ENCODE measurements around the gene SMARCC1. TPM values are rescaled to one million over a fixed set of nuclear protein-coding genes. Genes with fewer than 3 reads are reported as not detected.

Gene SMARCC1
- polyA plus RNA-seq, 1 experiment = 38.5 TPM

GRCh38 chr3:47588053-47588452, 193.6 kb downstream of the SMARCC1 start:
- ChIA-PET CTCF (no interaction called here), POLR2A (no interaction called here)
- Histone ChIP-seq H3K9me3 (ENCODE audit: control insufficient read depth, insufficient read depth, low read length) (no peaks in the 10 kb centered on the region), H3K4me3 (ENCODE audit: low read depth, low read length) (no peak overlapping the region), H3K27ac (ENCODE audit: low read depth, low read length) (no peak overlapping the region), H3K27me3 (ENCODE audit: control insufficient read depth, insufficient read depth, low read length) (no peaks in the 10 kb centered on the region)
- DNase-seq (ENCODE audit: low read depth, low spot score) = no peak
- no peak for TF ChIP-seq CTCF (IDR thresholded peaks at IDR 0.05; ENCODE audit: low read depth, low read length)

- no peak for TF ChIP-seq CTCF (IDR thresholded peaks at IDR 0.05; ENCODE audit: low read depth, low read length)
- Histone ChIP-seq H3K27ac (ENCODE audit: low read depth, low read length) (no peak overlapping the region), H3K9me3 (ENCODE audit: control insufficient read depth, insufficient read depth, low read length) (no peaks in the 10 kb centered on the region), H3K4me3 (ENCODE audit: low read depth, low read length) (no peak overlapping the region), H3K27me3 (ENCODE audit: control insufficient read depth, insufficient read depth, low read length) (no peaks in the 10 kb centered on the region)
- ChIA-PET CTCF (interaction anchor here (1.0 to 1.5 kb wide), 2 partner anchors 15 to 66 kb away, joined by 3 to 5 read pairs; no protein-coding TSS in a partner anchor), POLR2A (no interaction called here)
- DNase-seq (ENCODE audit: low read depth, low spot score) = no peak
Observed at GRCh38 chr3:47586746-47587145, 194.9 kb downstream of the SMARCC1 start.

GRCh38 chr3:47583320-47584075, 198.2 kb downstream of the SMARCC1 start:
- ChIA-PET POLR2A (no interaction called here), CTCF (no interaction called here)
- Histone ChIP-seq H3K4me3 (ENCODE audit: low read depth, low read length) (no peak overlapping the region), H3K9me3 (ENCODE audit: control insufficient read depth, insufficient read depth, low read length) (no peaks in the 10 kb centered on the region; the same call in 1 of the 2 replicates), H3K27me3 (ENCODE audit: control insufficient read depth, insufficient read depth, low read length) (peaks cover 18% of the 10 kb centered on the region), H3K27ac (ENCODE audit: low read depth, low read length) (no peak overlapping the region)
- no peak for DNase-seq (ENCODE audit: low read depth, low spot score)
- no peak for TF ChIP-seq CTCF (IDR thresholded peaks at IDR 0.05; ENCODE audit: low read depth, low read length)

- ChIA-PET POLR2A (no interaction called here), CTCF (no interaction called here)
- Histone ChIP-seq H3K27ac (ENCODE audit: low read depth, low read length) (no peak overlapping the region), H3K9me3 (ENCODE audit: control insufficient read depth, insufficient read depth, low read length) (no peaks in the 10 kb centered on the region; the same call in 1 of the 2 replicates), H3K27me3 (ENCODE audit: control insufficient read depth, insufficient read depth, low read length) (peaks cover 26% of the 10 kb centered on the region), H3K4me3 (ENCODE audit: low read depth, low read length) (no peak overlapping the region)
- TF ChIP-seq CTCF (IDR thresholded peaks at IDR 0.05; ENCODE audit: low read depth, low read length) = no peak
- no peak for DNase-seq (ENCODE audit: low read depth, low spot score)
Observed at GRCh38 chr3:47581835-47582234, 199.9 kb downstream of the SMARCC1 start.

- H3K27ac ChIP-seq (ENCODE audit: low read depth, low read length) = no peak overlapping the region
- ChIA-PET POLR2A (no interaction called here), CTCF (no interaction called here)
- TF ChIP-seq CTCF (IDR thresholded peaks at IDR 0.05; ENCODE audit: low read depth, low read length) = no peak
- peaks cover 26% of the 10 kb centered on the region for H3K27me3 ChIP-seq (ENCODE audit: control insufficient read depth, insufficient read depth, low read length)
- H3K4me3 ChIP-seq (ENCODE audit: low read depth, low read length) = no peak overlapping the region
- DNase-seq (ENCODE audit: low read depth, low spot score) = no peak
- H3K9me3 ChIP-seq (ENCODE audit: control insufficient read depth, insufficient read depth, low read length) = no peaks in the 10 kb centered on the region; the same call in 1 of the 2 replicates
Observed at GRCh38 chr3:47581422-47581821, 200.3 kb downstream of the SMARCC1 start.

Data from AG04450 (cell line).